ENCODE results near the gene FTSJ1. TPM values are rescaled to one million over a fixed set of nuclear protein-coding genes. Genes with fewer than 3 reads are reported as not detected.

The FTSJ1 gene
- total and polyA plus RNA-seq, 4 donors, result 25.7 to 63.1 (median 47.6) TPM

DNA sequence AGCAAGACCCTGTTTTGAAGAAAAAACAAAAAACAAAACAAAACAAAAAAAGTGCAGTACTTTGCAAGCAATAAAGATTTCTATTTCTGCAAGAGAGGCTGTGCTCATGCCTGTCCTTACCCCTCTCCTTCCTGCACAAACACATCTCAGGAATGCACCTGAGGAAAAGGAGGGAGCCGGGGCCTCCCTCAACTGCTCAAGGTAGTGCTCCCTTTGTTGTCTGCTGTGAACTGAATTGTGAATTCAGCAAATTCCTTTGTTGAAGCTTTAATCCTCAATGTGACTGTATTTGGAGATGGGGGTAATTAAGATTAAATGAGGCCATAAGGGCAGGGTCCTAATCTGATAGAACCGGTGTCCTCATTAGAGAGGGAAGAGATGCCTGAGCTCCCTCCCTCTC is 13.9 kb downstream of the FTSJ1 start:
- no CpG with 5 or more reads among the region's 2 CpGs for WGBS (ENCODE audit: insufficient coverage)

DNA sequence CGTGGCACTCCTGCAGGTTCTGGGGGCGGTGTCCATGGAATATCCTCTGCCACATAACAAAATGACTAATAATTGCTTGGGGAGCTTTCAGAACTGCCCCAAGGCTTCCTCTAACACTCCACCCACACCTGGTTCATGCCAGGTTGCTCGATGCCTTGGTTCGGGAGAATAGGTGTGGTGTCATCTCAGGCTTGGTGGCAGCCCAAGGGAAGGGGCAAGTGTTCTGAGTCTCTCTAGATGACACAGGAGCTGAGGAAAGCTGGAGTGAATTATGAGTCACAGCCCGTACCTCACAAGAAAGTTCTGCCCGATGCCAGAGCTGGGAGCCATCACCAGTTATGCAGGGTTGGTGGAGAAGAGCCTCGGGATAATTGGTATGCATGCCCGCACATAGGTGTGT is 14.7 kb downstream of the FTSJ1 start:
- Histone ChIP-seq H3K36me3 (ENCODE audit: control insufficient read depth, insufficient read depth, low read length) (no peaks in the 10 kb centered on the region), H3K27ac (ENCODE audit: low read depth, low read length) (no peak overlapping the region), H3K4me3 (ENCODE audit: low read depth, low read length) (no peak overlapping the region), H3K9me3 (ENCODE audit: control insufficient read depth, insufficient read depth, low read length) (no peaks in the 10 kb centered on the region), H3K4me1 (ENCODE audit: control insufficient read depth, insufficient read depth, low read length) (peaks cover 11% of the 10 kb centered on the region), H3K27me3 (ENCODE audit: control insufficient read depth, insufficient read depth, low read length) (no peaks in the 10 kb centered on the region)
- no peak for DNase-seq (ENCODE audit: low read depth in 4 of 6, low spot score in 6 of 6)
- 69% methylated on average over 6 of the region's 8 CpGs for WGBS (ENCODE audit: insufficient coverage)

More for the DNA sequence above, 13.9 kb downstream of the FTSJ1 start:
- H3K27ac ChIP-seq (ENCODE audit: low read depth, low read length), result no peak overlapping the region
- H3K4me1 ChIP-seq (ENCODE audit: control insufficient read depth, insufficient read depth, low read length), result peaks cover 11% of the 10 kb centered on the region
- no peak overlapping the region for H3K4me3 ChIP-seq (ENCODE audit: low read depth, low read length)
- no peaks in the 10 kb centered on the region for H3K9me3 ChIP-seq (ENCODE audit: control insufficient read depth, insufficient read depth, low read length)
- no peak for DNase-seq (ENCODE audit: low read depth in 4 of 6, low spot score in 6 of 6)
- H3K27me3 ChIP-seq (ENCODE audit: control insufficient read depth, insufficient read depth, low read length), result no peaks in the 10 kb centered on the region
- no peaks in the 10 kb centered on the region for H3K36me3 ChIP-seq (ENCODE audit: control insufficient read depth, insufficient read depth, low read length)

DNA sequence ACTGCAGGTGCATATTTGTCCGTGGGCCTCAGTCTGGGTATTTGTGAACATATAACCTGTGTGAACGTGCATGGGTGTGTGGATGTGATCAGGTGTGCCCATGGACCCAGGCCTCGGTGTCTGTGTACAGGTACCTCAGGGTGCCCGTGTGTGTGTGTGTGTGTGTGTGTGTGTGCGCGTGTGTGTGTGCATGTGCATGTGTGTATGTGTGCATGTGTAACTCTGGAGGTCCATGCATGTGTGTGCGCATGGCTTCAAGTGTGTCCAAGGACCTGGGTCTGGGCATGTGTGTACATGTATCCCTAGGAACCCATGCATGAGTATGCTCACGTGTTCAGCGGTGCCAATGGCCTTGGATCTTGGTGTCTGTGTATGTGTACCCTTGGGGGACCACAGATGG is 15.8 kb downstream of the FTSJ1 start:
- Histone ChIP-seq H3K9me3 (ENCODE audit: control insufficient read depth, insufficient read depth, low read length) (no peaks in the 10 kb centered on the region), H3K4me1 (ENCODE audit: control insufficient read depth, insufficient read depth, low read length) (peaks cover 11% of the 10 kb centered on the region), H3K4me3 (ENCODE audit: low read depth, low read length) (no peak overlapping the region), H3K27ac (ENCODE audit: low read depth, low read length) (no peak overlapping the region), H3K27me3 (ENCODE audit: control insufficient read depth, insufficient read depth, low read length) (no peaks in the 10 kb centered on the region), H3K36me3 (ENCODE audit: control insufficient read depth, insufficient read depth, low read length) (no peaks in the 10 kb centered on the region)
- 87% methylated on average over 9 of the region's 9 CpGs for WGBS (ENCODE audit: insufficient coverage)
- no peak for DNase-seq (ENCODE audit: low read depth in 4 of 6, low spot score in 6 of 6)

DNA sequence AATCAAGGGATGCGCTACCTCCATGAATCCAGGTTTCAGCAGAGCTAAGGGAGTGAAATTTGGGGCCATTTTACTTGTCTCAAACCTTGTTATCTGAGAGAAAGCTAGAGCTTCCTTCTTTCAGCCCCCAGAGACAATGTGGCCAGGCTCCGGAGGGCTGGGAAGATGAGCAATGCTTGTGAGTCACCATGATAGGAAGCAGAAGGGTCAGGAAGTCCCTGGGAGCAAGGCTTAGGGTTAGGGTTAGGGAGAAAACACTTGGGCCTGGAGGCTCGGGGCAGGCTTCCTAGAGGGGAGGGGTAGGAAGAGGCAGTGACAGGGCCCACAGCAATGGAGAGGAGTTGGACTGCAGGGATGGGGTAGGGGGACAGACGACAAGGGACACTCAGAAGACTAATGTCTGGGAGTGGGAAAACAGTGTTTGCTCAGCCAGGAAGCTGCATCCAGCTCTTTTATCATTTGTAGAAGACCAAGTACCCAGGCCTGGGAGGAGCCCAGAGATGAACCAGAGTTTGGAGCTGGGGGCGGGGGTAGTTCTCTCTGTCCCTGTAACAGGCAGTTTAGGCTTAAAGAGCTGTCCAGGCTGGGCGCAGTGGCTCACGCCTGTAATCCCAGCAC is 16.4 kb downstream of the FTSJ1 start:
- no peaks in the 10 kb centered on the region for H3K36me3 ChIP-seq (ENCODE audit: control insufficient read depth, insufficient read depth, low read length)
- no peak overlapping the region for H3K27ac ChIP-seq (ENCODE audit: low read depth, low read length)
- H3K9me3 ChIP-seq (ENCODE audit: control insufficient read depth, insufficient read depth, low read length), result no peaks in the 10 kb centered on the region
- WGBS (ENCODE audit: insufficient coverage), result 73% methylated on average over 6 of the region's 7 CpGs
- peaks cover 11% of the 10 kb centered on the region for H3K4me1 ChIP-seq (ENCODE audit: control insufficient read depth, insufficient read depth, low read length)
- no peak overlapping the region for H3K4me3 ChIP-seq (ENCODE audit: low read depth, low read length)
- no peaks in the 10 kb centered on the region for H3K27me3 ChIP-seq (ENCODE audit: control insufficient read depth, insufficient read depth, low read length)
- DNase-seq (ENCODE audit: low read depth in 4 of 6, low spot score in 6 of 6), result no peak

DNA sequence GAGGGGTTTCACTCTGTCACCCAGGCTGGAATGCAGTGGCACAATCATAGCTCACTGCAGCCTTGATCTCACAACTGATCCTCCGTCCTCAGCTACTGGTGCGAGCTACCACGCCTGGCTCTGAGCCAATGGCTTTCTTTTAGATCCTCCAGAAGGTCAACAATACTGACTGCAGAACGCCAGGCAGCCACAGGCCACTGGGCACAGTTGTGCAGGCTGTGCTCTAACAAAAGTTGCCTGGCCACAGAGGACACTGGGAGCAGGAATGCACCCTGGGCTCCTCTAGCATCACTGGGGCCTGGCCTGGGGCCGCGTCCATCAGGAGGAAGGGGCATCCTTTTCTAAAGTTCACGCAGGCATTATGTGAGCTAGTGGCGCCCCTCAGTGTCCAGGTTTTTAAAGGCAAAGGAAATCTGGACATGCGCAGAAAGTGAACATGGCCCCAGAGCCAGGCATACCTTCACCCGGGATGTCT is 17.9 kb downstream of the FTSJ1 start:
- WGBS (ENCODE audit: insufficient coverage), result 34% methylated on average over 10 of the region's 10 CpGs
- H3K27me3 ChIP-seq (ENCODE audit: control insufficient read depth, insufficient read depth, low read length), result no peaks in the 10 kb centered on the region
- no peak overlapping the region for H3K4me3 ChIP-seq (ENCODE audit: low read depth, low read length)
- peak in 4 of 6 donors; percentile 18 to 76 (median 56) for DNase-seq (ENCODE audit: low read depth in 4 of 6, low spot score in 6 of 6)
- H3K9me3 ChIP-seq (ENCODE audit: control insufficient read depth, insufficient read depth, low read length), result no peaks in the 10 kb centered on the region
- no peak overlapping the region for H3K27ac ChIP-seq (ENCODE audit: low read depth, low read length)
- no peaks in the 10 kb centered on the region for H3K36me3 ChIP-seq (ENCODE audit: control insufficient read depth, insufficient read depth, low read length)
- H3K4me1 ChIP-seq (ENCODE audit: control insufficient read depth, insufficient read depth, low read length), result peaks cover 11% of the 10 kb centered on the region

DNA sequence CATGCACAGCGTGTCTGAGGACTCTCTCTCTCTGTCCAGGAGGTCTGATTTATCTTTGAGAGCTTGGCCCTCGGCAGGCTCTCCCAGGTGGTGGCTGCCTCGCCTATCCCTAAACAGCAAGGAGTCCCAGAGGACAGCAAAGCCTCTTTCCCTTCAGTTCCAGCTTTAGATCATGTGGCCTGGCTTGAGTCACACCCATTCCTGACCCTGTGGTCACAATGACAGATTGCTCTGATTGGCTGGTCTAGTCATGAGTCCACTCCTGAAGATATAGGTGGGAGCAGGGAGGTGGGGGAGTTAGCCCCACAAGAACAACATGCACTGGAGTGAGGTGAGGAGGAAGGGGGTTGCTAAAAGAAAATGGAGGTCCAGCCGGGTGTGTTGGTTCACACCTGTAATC is 20.7 kb downstream of the FTSJ1 start:
- Histone ChIP-seq H3K27ac (ENCODE audit: low read depth, low read length) (no peak overlapping the region), H3K4me1 (ENCODE audit: control insufficient read depth, insufficient read depth, low read length) (peaks cover 11% of the 10 kb centered on the region), H3K9me3 (ENCODE audit: control insufficient read depth, insufficient read depth, low read length) (no peaks in the 10 kb centered on the region), H3K27me3 (ENCODE audit: control insufficient read depth, insufficient read depth, low read length) (no peaks in the 10 kb centered on the region), H3K4me3 (ENCODE audit: low read depth, low read length) (no peak overlapping the region), H3K36me3 (ENCODE audit: control insufficient read depth, insufficient read depth, low read length) (no peaks in the 10 kb centered on the region)
- 47% methylated on average over 3 of the region's 4 CpGs for WGBS (ENCODE audit: insufficient coverage)
- no peak for DNase-seq (ENCODE audit: low read depth in 4 of 6, low spot score in 6 of 6)

DNA sequence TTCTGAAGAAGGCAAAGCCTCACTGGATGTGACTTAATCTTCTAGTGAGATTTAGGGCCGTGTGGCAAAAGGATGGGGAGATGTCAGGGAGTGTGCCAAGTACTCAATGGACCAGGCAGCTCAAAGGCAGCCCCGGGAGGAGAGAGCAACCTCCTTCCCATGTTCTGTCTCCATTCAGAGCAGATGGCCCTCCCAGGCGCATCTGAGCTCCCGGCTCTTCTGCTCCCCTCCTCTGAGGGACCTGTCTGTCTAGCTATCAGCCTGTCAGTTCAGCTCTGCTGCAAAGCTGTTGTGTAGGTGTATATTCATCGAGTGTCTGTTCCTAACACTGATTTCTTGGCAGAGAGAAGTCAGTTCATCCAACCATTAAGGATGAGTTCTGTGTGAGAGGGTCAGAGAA is 21.9 kb downstream of the FTSJ1 start:
- H3K9me3 ChIP-seq (ENCODE audit: control insufficient read depth, insufficient read depth, low read length), result no peaks in the 10 kb centered on the region
- H3K4me1 ChIP-seq (ENCODE audit: control insufficient read depth, insufficient read depth, low read length), result peaks cover 11% of the 10 kb centered on the region
- 35% methylated on average over 2 of the region's 5 CpGs for WGBS (ENCODE audit: insufficient coverage)
- H3K4me3 ChIP-seq (ENCODE audit: low read depth, low read length), result no peak overlapping the region
- no peak for DNase-seq (ENCODE audit: low read depth in 4 of 6, low spot score in 6 of 6)
- no peaks in the 10 kb centered on the region for H3K27me3 ChIP-seq (ENCODE audit: control insufficient read depth, insufficient read depth, low read length)
- no peaks in the 10 kb centered on the region for H3K36me3 ChIP-seq (ENCODE audit: control insufficient read depth, insufficient read depth, low read length)
- no peak overlapping the region for H3K27ac ChIP-seq (ENCODE audit: low read depth, low read length)

DNA sequence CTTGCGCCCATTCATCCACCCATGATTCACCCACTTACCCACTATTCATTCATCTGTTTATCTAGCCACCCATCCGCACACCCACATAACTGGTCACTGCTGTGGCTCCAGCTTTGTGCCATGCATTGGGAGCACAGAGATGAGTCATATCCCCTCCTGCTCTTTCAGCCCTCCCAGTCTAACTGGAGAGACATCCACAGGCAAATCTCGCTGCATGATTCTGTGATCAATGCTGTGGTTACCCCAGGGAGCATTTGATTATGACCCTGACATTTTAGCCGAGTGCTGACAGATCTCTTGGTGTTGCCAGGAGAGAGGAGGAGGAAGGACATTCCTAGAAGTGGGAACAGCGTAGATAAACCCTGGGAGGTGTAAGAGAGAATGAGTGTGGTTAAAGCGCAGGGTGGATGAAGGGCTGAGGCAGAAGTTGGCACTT is 22.4 kb downstream of the FTSJ1 start:
- Histone ChIP-seq H3K4me3 (ENCODE audit: low read depth, low read length) (no peak overlapping the region), H3K27me3 (ENCODE audit: control insufficient read depth, insufficient read depth, low read length) (no peaks in the 10 kb centered on the region), H3K36me3 (ENCODE audit: control insufficient read depth, insufficient read depth, low read length) (no peaks in the 10 kb centered on the region), H3K9me3 (ENCODE audit: control insufficient read depth, insufficient read depth, low read length) (no peaks in the 10 kb centered on the region), H3K4me1 (ENCODE audit: control insufficient read depth, insufficient read depth, low read length) (peaks cover 8% of the 10 kb centered on the region), H3K27ac (ENCODE audit: low read depth, low read length) (no peak overlapping the region)
- no peak for DNase-seq (ENCODE audit: low read depth in 4 of 6, low spot score in 6 of 6)
- 70% methylated on average over 5 of the region's 6 CpGs for WGBS (ENCODE audit: insufficient coverage)

DNA sequence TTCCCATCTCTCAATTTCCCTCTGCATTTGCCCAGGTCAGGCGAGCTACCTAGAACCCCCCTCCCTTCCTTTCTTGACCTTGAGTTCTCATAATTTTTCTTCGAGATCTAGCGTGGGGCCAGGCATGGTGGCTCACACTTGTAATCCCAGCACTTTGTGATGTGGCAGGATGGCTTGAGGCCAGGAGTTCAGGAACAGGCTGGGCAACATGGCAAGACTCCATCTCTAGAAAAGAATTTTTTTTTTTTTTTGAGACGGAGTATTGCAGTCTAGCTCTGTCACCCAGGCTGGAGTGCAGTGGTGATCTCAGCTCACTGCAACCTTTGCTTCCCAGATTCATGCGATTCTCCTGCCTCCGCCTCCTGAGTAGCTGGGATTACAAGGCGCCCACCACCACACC is 28.3 kb downstream of the FTSJ1 start:
- Histone ChIP-seq H3K27ac (ENCODE audit: low read depth, low read length) (no peak overlapping the region), H3K27me3 (ENCODE audit: control insufficient read depth, insufficient read depth, low read length) (no peaks in the 10 kb centered on the region), H3K4me3 (ENCODE audit: low read depth, low read length) (no peak overlapping the region), H3K36me3 (ENCODE audit: control insufficient read depth, insufficient read depth, low read length) (no peaks in the 10 kb centered on the region), H3K9me3 (ENCODE audit: control insufficient read depth, insufficient read depth, low read length) (no peaks in the 10 kb centered on the region), H3K4me1 (ENCODE audit: control insufficient read depth, insufficient read depth, low read length) (peaks cover 6% of the 10 kb centered on the region)
- no peak for DNase-seq (ENCODE audit: low read depth in 4 of 6, low spot score in 6 of 6)
- WGBS (ENCODE audit: insufficient coverage), result 66% methylated on average over 4 of the region's 7 CpGs

DNA sequence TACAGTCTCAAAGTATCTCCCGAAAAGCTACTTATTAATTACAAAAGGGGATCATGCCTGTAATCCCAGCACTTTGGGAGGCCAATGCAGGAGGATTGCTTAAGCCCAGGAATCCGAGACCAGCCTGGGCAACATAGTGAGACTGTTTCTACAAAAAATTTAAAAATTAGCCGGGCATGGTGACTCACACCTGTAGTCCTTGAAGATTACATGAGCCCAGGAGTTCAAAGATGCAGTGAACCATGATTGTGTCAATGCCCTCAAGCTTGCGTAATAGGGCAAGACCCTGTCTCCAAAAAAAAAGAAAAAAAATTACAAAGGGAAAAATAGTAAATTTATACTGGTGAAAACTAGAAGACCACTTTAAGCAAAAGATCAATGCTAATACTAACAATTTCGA is 29.5 kb downstream of the FTSJ1 start:
- H3K4me3 ChIP-seq (ENCODE audit: low read depth, low read length), result no peak overlapping the region
- H3K9me3 ChIP-seq (ENCODE audit: control insufficient read depth, insufficient read depth, low read length), result no peaks in the 10 kb centered on the region
- no peak overlapping the region for H3K27ac ChIP-seq (ENCODE audit: low read depth, low read length)
- peaks cover 14% of the 10 kb centered on the region for H3K4me1 ChIP-seq (ENCODE audit: control insufficient read depth, insufficient read depth, low read length)
- H3K36me3 ChIP-seq (ENCODE audit: control insufficient read depth, insufficient read depth, low read length), result no peaks in the 10 kb centered on the region
- H3K27me3 ChIP-seq (ENCODE audit: control insufficient read depth, insufficient read depth, low read length), result no peaks in the 10 kb centered on the region
- DNase-seq (ENCODE audit: low read depth in 4 of 6, low spot score in 6 of 6), result no peak
- 75% methylated on average over 2 of the region's 5 CpGs for WGBS (ENCODE audit: insufficient coverage)
